Measurements from ENCODE around the gene EDIL3.

DNA sequence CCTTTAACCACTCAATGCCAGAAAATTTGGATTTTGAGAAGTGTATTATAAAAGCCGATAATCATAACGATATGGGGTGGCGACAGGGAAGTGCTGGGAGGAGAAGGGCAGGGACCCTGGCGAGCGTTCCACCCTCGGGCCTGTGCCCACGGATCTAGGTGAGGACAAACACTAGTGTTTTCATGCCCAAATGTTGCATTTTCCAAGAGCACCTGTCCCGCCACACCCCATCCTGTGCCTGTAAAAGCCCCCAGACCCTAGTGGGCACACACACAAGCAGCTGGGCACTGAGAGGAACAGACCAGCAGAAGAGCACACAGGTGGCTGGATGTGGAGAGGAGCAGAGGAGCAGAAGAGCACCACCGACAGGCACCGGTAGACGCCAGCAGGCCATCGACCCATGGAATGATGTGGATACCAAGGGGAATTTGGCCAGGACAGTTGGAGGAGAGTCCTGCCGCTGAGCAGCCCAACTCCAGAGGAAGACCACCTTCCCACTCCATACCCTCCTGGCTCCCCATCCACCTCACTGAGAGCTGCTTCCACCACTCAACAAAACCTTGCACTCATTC lies 315.0 kb downstream of the EDIL3 start:
- TF ChIP-seq, protein P1, sequence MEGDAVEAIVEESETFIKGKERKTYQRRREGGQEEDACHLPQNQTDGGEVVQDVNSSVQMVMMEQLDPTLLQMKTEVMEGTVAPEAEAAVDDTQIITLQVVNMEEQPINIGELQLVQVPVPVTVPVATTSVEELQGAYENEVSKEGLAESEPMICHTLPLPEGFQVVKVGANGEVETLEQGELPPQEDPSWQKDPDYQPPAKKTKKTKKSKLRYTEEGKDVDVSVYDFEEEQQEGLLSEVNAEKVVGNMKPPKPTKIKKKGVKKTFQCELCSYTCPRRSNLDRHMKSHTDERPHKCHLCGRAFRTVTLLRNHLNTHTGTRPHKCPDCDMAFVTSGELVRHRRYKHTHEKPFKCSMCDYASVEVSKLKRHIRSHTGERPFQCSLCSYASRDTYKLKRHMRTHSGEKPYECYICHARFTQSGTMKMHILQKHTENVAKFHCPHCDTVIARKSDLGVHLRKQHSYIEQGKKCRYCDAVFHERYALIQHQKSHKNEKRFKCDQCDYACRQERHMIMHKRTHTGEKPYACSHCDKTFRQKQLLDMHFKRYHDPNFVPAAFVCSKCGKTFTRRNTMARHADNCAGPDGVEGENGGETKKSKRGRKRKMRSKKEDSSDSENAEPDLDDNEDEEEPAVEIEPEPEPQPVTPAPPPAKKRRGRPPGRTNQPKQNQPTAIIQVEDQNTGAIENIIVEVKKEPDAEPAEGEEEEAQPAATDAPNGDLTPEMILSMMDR (IDR thresholded peaks at IDR 0.05), result no peak
- TF ChIP-seq POLR2A (IDR thresholded peaks at IDR 0.05), result no peak
